Left cardiac atrium (tissue), 4 donors: ENCODE data around the gene SYNE1. TPM values are rescaled to one million over a fixed set of nuclear protein-coding genes. Genes with fewer than 3 reads are reported as not detected.
A peak's percentile ranks its signal among the peaks of the same experiment; 100 is the strongest.
"Not testable (repeated sequence)": the region's sequence is repeated elsewhere in the genome, so short reads cannot be mapped to it uniquely, and the experiment has no call there.

Experiments used
- ATAC-seq, 2 donors: fragments of 200-7000 bp; cut with Tn5 transposase; one replicate each; pipeline ENCODE4 v1.9.1; 2020; ENCODE audit warnings: mild to moderate bottlenecking in 2 of 2, moderate library complexity in 2 of 2
- DNase-seq: peaks from one replicate; pipeline ENCODE4 v3.0.0-alpha.2; 2020
- intact Hi-C, 2 donors: fragments of 100-400 bp; cut with DNase I; formaldehyde crosslinking; loops; one replicate each; pipeline versions ENCODE4 v1.14.1 to v1.15.1; 2022 to 2023
- total RNA-seq, 2 donors: library from RNA; stranded (reverse); fragmentation: NEBNext Ultra II Directional; extraction: Animal tissue kit (Norgen Biotek cat#: 25700); gene quantifications; one replicate each; pipeline ENCODE4 v1.2.1, GENCODE V29; 2021
- donor health status: DM: no; HTN: yes; CAD: no.
- donor health status: DM: no; HTN: yes; CAD: no; lungs with severe emphysema.
- donor health status: DM: yes; HTN: yes; CAD: no.
- donor health status: Dilated cardiomyopathy.

SYNE1 gene
- total RNA-seq, 2 donors from 2014 or later = 93.4 to 112 TPM

DNA sequence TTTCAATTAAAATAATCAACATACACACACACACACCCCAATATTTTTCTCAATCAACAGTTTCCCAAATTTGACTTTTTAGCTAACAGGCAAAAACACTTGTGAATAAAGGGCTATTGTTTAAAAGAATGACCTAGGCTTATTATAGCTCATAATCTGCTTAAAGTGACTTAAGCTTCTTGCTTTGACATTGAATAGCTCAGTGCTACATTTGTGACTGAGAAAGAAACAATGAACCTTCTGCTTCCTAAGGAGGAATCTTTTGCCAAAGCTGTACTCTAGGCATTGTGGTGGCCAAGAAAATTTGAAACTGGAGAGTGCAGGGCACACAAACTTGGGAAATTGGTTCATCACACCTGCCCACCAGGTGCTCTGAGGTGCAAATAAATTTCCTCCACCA, 282.0 kb downstream of the SYNE1 start:
- intact Hi-C loops = no loop called here
- no peak for ATAC-seq
- no peak for DNase-seq

DNA sequence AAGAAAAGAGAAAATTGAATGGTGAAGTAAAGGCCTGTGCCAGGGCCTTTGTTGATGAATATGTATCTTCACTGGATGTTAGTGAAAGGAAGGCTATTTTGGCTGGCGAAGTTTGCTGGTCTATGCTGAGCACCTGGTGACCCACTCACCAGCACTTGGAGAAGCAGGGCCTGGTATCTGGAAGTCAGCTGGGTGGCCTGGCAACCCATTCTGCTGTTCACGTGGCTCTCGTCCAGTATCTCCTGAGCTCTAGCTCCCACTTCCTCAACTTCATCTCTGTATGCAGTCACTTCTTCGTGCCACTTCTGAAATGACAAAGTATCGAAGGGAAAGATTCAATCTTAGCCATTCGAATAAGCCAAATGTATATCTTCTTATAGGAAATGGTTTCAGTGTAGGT, 283.7 kb downstream of the SYNE1 start:
- intact Hi-C loops = no loop called here
- ATAC-seq = peak in 1 of 2 donors; percentile 31

DNA sequence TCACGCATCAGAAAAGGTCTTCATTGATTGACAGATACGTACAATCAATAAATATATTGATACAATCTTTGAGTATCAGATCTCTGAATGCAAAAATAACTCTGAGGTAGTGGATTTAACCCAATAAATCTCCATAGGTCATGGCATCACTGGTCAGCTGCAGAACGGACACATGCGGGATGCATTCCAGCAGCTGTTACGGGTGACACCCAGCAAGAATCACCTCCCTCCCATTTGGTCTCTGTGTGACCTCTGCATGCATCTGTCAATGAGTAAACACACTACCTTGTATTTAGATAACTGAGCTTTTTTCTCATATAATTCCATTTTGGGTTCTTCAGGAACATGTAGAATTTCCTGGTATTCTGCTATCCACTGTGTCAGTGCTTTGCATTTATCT, 285.4 kb downstream of the SYNE1 start:
- ATAC-seq (peak; percentile 61 to 64), DNase-seq (no peak)
- intact Hi-C loops = no loop called here

More for the DNA sequence above, 283.7 kb downstream of the SYNE1 start:
- DNase-seq = no peak

DNA sequence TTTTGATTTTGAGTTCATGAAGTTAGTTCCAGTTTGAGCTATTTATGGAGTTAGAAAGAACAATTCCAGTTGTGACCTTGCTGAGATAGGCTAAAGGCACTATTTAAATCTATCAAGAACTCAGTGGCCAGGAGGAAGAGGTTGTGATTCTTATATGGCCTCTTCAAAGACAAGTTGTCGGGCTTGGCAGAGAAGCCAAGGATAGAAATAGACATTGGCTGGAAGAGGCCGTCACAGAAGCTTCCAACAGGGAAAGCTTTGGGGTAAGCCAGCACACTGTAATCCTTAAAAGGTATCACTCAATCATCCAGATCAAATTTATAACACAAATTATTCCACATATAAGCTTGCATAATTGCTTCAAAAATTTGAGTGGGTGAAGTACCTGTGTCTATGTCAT, 286.1 kb downstream of the SYNE1 start:
- intact Hi-C loops = no loop called here
- DNase-seq (no peak), ATAC-seq (peak; percentile 82 to 90)

DNA sequence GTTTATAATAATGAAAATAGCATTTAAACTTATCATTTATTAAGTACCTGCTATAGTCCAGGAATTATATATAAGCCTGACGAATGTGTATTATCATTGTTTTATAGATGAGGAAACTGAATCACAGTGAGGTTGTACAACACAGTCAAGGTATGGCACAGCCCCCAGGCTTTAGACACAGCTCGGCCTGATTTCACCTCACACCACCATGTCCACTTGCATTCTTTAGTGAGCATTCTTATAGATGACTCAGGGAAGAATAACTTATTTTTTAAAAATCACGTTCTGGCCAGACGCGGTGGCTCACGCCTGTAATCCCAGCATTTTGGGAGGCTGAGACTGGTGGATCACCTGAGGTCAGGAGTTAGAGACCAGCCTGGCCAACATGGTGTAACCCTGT, 289.0 kb downstream of the SYNE1 start:
- DNase-seq (no peak), ATAC-seq (no peak)
- intact Hi-C loops = no loop called here

DNA sequence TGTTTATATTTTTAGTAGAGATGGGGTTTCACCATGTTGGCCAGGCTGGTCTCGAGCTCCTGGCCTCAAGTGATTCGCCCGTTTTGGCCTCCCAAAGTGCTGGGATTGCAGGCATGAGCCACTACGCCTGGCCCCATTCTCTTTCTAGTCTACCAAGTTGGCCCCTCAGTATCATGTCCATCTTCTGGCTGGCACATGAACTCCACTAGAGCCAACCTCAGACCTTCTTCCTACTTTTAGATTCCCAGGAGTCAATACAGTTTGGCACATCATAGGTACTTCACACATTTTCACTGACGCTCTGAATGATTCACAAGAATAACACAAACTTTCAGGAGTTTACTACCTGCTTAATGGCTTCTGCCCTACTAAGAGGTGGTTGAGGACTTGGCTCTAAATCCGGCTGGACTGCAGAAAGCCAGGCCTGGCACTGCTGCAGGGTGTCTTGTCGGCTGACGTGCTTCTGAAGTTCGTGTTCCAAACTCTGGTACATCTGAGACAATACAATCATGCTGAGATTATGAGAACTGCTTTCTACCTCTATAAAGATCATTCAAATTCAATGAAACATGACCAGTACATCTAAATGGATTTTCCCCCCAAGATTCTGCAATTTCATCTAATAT, 293.3 kb downstream of the SYNE1 start:
- ATAC-seq (peak in 1 of 2 donors; percentile 67), DNase-seq (no peak)
- intact Hi-C loops = no loop called here

DNA sequence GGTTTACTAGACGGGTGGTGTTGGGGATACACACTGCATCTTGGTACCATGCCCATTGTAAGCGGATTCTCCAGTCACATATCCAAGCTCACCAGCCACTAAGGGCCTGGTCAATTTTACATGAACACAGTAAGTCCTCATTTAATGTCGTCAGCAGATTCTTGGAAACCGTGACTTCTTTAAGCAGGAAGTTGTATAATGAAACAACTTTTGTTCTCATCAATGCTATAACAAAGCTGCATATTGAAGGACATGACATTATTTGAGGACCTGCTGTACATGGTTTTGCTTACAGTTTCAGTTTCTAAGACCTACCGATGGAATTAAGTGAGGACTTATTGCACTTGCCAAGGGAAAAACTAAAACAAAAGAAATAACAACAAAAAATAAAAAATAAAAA, 295.6 kb downstream of the SYNE1 start:
- DNase-seq (no peak), ATAC-seq (no peak)
- intact Hi-C loops = no loop called here

DNA sequence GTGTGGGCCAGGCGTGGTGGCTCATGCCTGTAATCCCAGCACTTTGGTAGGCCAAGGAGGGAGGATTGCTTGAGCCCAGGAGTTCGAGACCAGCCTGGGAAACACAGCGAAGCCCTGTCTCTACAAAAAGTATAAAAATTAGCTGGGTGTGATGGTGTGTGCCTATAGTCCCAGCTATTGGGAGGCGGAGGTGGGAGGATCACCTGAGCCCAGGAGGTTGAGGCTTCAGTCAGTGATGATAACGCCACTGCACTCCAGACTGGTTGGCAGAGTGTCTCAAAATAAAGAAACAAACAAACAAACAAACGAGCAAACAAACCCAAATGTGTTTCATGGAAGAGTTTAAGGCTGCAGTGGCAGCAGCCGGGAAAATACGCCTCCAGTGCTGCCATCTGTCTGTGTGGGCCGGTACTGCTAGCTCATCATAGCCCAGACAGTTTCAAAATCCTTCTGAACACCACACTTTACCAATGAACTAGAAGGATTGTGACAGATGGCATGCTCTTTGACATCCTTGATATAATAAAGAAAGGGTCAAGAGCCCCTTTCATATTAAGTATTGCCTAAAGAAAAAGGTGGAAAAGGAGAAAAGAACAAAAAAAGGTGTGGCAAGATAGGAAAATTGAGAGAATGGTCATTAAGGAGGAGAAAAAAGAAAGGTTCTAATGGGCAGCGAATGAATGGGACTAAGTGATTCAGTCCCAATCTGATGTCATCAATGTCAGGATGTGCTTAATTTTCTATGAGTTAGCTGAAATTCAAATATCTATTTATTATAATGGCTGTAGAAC, 298.6 kb downstream of the SYNE1 start:
- ATAC-seq (peak; percentile 71 to 77), DNase-seq (peak; percentile 52)
- intact Hi-C loops = loop anchor here in 1 of 2 donors (5.0 kb wide), 1 partner anchor 126 kb away; no protein-coding TSS in a partner anchor

DNA sequence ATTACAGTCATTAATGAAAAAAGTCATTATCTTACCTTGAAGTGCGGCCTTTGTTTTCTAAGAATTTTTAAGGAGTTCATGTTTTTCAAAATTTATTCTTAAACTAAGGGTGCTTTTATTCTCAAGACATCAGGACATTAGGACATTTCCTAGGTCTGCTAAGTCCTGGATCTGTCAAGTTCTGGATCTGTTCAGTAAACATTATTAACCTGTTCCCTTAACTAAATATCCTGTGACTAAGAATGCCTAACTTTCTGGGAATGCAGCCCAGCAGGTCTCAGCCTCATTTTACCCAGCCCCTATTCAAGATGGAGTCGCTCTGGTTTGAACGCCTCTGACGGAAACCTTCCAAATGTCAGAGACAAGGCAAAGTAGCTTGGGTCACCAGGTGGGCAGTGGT, 302.6 kb downstream of the SYNE1 start:
- intact Hi-C loops = no loop called here
- DNase-seq (no peak), ATAC-seq (no peak)

DNA sequence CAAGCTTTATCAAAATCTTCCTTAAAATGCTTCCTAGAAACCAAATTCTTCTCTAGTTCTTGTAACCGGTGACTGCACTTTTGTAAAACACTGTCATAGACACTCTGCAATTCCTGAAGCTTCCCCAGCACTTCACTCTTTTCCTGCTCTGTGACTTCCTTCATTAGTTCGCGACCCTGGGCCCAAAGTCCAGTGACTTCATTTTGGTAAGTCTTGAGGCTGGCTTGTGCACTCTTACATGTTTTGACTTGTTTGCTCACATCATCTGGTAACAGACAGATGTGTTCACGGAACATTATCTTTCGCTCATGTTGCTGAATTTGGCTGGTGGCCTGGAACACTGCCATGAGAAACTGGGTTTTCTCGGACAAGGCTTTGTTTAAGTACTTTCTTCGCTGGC, 306.2 kb downstream of the SYNE1 start:
- intact Hi-C loops = no loop called here
- DNase-seq (no peak), ATAC-seq (peak in 1 of 2 donors; percentile 29)

DNA sequence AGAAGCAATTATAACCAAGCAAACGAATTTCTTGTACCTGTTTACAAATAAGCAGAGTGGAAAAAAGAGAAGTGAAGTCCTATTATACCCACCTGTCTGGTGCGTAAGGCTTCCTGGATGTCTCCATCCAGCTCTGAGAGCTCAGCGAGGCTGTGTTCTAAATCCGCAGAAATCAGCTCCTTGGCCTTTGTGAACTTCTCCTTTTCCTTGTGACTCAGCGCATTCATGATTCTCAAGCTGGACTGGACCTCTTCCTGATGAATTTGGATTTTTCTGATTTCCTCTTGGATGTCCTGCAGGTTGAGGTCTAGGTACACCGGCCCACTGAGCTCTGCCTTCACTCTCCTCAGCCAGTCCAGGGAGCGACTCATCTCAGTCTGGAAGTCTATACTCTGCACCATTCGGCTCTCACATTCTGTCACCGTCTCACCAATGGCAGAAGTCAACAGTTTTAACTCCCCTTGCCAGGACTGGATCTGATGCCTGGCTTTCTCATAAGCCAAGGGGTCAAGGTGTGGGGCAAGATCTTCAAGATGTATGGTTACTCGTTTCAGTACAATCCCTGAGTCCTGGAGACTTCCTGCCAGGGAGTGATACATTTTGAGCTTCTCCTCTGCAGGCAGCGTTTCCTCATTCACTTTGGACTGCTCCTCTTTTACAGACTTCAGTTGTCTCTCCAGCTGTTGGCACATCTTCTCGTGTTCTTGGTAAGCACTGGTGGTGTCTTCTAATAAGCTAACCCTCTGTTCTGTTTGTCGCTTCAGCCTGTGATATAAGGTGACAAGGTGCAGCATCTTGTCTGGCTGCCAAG, 307.3 kb downstream of the SYNE1 start:
- ATAC-seq = peak; percentile 5 to 50
- intact Hi-C loops = no loop called here
- DNase-seq = no peak

DNA sequence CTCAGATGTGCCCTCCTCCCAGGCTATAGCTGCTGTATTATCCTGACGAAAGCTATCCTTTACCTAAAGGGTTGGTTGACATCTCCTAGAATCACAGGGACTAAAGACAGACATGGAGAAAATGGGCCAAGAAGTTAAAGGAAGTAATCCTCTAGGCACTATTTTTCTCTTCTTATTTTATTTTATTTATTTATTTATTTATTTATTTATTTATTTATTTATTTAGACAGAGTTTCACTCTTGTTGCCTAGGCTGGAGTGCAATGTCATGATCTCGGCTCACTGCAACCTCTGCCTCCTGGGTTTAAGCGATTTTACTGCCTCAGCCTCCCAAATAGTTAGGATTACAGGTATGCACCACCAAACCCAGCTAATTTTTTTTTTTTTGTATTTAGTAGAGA, 309.0 kb downstream of the SYNE1 start:
- ATAC-seq, intact Hi-C loops, DNase-seq: not testable (repeated sequence)

DNA sequence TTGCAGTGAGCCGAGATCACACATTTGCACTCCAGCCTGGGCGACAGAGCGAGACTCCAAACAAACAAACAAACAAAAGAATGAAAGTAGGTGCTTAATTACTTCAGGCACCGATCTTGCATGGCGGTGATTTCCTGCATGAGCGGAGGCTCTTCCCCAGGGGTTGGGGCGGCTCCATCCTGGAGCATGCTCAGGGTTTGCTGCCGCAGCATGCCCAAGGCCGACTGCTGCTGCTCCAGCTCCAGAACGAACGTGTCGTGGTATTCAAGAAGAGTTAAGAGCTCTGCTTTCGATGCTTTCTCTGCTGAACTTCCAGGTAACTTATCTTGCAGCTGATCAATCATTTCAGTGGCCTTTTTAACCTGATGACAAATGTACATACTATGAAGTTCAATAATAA, 313.8 kb downstream of the SYNE1 start:
- ATAC-seq = no peak
- intact Hi-C loops = no loop called here
- DNase-seq = no peak

DNA sequence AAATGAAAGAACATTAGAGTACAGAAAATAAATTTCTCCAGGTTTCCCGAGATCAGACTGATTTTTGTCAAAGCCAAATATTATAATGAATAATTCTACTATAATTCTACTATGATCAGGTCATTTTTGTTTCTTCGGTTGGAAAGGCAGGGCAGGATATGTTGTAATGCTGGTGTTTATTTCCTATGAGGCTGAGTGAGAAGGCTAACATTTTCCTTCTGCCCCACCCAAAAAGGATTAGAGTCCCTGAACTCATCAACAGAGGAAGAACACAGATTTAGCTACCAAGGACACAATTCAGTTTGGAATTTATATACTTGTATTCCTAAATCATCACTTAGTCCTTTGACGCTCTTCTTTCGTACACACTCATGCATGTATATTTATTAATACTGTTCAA, 318.9 kb downstream of the SYNE1 start:
- DNase-seq (no peak), ATAC-seq (peak in 1 of 2 donors; percentile 16)
- intact Hi-C loops = no loop called here

DNA sequence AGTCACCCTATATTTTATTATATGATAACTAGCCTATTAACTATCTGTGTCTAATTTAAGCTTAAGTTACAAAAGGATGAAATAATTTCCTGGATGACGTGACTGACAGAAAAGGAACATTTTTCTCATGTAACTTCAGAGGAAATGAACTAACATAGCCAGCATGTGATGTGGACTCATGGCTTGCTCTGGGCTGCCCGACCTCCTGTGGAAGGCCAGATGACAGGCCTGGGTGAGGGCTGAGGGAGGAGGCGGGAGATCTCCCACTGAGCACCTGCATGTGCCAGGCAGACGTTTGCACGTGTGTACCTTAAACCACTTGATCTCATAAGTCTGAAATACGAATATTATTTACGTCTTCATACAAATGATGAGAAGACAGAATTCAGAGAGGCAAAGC, 321.1 kb downstream of the SYNE1 start:
- DNase-seq (peak; percentile 67), ATAC-seq (peak; percentile 81 to 82)
- intact Hi-C loops = no loop called here

DNA sequence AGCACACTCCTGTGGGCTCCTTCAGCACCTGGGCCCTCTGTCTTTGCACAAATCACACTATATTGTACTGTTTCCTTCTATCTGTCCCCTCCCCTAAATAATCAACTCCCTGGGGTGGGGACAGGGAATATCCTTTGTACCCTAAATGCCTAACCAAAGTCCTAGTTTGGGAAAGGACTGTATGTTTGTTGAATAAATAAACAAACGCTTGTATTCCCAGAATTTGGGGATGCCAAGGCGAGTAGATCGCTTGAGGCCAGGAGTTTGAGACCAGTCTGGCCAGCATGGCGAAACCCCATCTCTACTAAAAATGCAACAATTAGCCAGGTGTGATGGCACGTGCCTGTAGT, 322.7 kb downstream of the SYNE1 start:
- intact Hi-C loops = no loop called here
- DNase-seq = no peak
- no peak for ATAC-seq

DNA sequence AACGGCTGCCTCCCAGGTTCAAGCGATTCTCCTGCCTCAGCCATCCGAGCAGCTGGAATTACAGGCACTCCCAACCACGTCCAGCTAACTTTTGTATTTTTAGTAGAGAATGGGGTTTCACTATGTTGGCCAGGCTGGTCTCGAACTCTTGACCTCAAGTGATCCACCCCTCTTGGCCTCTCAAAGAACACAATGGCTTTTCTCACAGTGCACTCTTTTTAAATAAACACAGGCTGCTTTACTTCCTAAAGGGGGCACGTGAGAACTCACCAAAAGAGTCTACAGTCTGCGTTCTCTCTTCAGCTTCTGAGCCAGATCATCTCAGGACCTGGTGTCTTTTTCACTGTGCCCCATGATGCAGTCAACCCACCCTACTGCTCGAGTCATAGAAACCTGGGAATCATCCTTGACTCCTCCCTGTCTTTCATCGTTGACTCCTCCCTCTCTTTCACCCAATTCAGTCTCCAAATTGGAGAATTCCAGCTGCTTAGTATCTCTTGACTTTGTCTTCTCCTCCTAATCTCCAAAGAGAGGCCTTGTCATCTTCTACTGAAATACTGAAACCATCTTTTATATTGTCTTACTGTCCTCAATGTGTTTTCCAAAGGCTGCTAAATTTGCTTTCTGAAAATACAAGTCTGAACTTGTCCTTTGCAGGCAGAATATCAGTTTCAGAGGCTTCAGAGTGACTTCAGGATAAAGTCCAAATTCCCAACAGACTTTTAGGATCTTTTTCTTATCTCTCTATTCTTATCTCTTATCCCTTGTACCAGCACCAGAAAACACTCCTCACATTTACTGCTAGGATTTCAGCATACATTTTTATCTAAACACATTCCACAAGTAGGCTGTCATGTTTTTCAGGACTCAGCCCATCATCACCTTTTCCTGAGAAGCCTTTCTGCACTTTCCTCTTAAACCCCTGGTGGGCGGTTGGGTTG, 323.4 kb downstream of the SYNE1 start:
- DNase-seq (no peak), ATAC-seq (peak; percentile 29 to 78)
- intact Hi-C loops = no loop called here

DNA sequence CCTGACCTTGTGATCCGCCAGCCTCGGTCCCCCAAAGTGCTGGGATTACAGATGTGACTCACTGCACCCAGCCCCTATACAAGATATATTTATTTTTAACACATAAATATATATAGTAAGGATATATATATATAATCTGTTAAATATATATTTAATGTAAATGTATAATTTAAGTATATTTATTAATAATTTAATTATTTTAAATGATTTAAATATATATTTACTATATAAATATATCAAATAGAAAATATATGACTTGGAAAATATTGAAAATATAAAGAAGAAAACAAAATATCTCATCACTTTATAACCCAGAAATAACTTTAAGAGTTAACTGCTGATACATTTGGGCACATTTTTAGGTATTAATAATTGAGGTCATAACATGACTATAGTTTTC, 324.7 kb downstream of the SYNE1 start:
- ATAC-seq = no peak
- intact Hi-C loops = no loop called here
- DNase-seq = no peak

DNA sequence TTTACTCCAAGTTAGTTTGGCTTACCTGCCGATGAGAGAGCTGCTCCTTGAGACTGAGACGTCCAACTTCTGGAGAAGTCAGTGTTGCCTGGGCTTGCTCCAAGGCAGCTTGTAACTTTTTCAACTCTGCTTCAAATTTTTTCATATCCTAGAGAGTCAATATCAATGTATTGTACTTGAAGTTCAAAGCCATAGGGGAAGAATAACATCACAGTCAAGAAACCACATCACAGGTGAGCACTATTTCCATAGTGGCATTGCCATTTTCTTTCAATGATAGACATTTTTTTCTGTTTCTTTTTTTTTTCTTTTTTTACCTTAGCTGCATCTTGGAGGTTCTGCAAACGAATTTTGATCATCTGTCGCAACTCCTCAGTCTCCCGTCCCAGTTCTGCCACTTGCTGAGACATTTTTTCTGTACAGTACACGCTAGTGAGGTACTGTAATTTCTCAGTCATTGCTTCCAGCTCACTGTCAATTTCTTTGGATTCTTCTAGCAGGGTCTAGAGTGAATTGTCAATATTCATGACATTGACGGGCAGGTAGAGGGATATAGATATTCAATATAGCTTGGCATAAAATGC, 326.7 kb downstream of the SYNE1 start:
- intact Hi-C loops = no loop called here
- ATAC-seq (no peak), DNase-seq (no peak)
